Activated CD4-positive, alpha-beta T cell treated with anti-CD3 and anti-CD28 coated beads, Interleukin-2, amount 50 U/mL, for 1 hour (primary cell): ENCODE data around the gene ZBED5.
A peak's percentile ranks its signal among the peaks of the same experiment; 100 is the strongest.

Experiments
- DNase-seq: peaks from one replicate; pipeline ENCODE4 v3.0.0-alpha.2; 2020

The ZBED5 gene

GRCh38 chr11:10878408-10879214 lies 20.8 kb upstream of the ZBED5 start:
- DNase-seq, result no peak

DNA sequence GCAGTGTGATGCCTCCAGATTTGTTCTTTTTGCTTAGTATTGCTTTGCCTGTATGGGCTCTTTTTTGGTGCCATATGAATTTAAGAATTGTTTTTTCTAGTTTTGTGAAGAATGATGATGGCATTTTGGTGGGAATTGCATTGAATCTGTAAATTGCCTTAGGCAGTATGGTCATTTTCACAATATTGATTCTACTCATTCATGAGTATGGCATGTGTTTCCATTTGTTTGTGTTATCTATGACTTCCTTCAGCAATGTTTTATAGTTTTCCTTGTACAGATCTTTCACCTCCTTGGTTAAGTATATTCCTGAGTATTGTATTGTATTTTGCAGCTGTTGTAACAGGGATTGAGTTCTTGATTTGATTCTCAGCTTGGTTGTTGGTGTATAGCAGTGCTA lies 18.3 kb upstream of the ZBED5 start:
- DNase-seq, result no peak

DNA sequence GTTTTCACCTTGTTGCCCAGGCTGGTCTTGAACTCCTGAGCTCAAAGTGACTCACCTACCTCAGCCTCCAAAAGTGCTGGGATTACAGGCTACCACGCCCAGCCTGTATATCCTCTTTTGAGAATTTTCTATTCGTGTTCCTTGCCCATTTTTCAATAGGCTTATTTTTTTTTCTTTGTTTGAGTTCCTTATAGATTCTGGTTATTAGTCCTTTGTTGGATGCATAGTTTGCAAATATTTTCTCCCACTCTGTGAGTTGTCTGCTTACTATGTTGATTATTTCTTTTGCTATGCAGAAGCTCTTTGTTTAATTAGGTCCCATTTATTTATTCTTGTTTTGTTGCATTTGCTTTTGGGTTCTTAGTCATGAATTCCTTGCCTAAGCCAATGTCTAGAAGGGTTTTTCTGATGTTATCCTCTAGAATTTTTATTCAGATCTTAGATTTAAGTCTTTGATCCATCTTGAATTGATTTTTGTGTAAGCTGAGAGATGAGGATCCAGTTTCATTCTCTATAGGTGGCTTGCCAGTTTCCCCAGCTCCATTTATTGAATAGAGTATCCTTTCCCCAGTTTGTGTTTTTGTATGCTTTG lies 17.7 kb upstream of the ZBED5 start:
- DNase-seq, result no peak

DNA sequence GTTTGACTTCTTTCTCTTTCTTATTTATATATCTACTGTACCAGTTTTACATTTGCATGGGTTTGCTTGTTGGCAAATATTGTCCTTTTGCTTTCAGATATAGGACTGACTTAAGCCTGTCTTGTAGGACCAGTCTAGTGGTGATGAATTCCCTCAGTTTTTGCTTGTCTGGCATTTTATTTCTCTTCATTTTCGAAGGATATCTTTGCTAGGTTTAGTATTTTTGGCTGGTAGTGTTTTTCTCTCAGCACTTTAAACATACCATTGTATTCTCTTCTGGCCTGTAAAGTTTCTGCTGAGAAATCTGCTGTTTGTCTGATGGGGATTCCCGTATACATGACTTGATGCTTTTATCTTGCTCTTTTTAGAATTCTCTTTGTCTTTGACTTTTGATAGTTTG lies 14.2 kb upstream of the ZBED5 start:
- no peak for DNase-seq

GRCh38 chr11:10868352-10868751 lies 10.5 kb upstream of the ZBED5 start:
- no peak for DNase-seq

- DNase-seq, result no peak
Observed at GRCh38 chr11:10866893-10867331, 9.1 kb upstream of the ZBED5 start.

GRCh38 chr11:10865837-10866270 lies 8.0 kb upstream of the ZBED5 start:
- DNase-seq, result no peak

GRCh38 chr11:10864688-10865087 lies 6.8 kb upstream of the ZBED5 start:
- no peak for DNase-seq

DNA sequence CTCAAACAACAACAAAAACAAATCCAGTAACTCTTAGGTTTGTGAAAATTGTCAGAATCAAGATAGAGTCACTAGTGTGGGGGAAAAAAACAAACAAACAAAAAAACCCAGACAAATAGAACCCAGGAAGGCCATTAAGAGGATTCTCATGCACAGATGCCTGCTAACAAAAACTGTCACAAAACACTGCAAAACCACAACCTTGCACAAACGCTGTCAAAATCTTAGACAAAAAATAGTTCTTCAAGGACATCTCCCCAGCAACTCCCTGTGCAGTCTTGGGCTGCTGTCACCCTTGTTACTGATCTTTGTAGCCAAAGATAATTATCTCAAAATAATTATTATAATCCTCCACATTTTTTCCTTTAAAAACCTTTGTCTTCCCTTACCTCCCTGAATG lies 4.6 kb upstream of the ZBED5 start:
- no peak for DNase-seq

DNA sequence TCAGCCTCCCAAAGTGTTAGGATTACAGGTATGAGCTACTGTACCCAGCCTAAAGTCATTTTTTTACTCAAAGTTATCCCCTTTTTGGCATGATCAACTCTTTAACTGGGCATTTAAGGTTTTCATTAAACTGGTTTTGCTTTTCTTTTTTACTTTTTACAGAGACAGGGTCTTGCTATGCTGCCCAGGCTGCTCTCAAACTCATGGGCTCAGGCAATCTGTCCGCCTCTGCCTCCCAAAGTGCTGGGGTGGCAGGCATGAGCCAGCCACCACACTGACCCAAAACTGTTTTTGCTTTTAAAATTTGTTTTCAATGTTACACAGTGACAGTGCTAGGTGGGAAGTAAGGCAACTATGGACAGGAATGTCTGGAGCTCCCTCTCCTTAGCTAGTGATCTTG lies 3.9 kb upstream of the ZBED5 start:
- no peak for DNase-seq

GRCh38 chr11:10861047-10861446 lies 3.2 kb upstream of the ZBED5 start:
- DNase-seq, result no peak

DNA sequence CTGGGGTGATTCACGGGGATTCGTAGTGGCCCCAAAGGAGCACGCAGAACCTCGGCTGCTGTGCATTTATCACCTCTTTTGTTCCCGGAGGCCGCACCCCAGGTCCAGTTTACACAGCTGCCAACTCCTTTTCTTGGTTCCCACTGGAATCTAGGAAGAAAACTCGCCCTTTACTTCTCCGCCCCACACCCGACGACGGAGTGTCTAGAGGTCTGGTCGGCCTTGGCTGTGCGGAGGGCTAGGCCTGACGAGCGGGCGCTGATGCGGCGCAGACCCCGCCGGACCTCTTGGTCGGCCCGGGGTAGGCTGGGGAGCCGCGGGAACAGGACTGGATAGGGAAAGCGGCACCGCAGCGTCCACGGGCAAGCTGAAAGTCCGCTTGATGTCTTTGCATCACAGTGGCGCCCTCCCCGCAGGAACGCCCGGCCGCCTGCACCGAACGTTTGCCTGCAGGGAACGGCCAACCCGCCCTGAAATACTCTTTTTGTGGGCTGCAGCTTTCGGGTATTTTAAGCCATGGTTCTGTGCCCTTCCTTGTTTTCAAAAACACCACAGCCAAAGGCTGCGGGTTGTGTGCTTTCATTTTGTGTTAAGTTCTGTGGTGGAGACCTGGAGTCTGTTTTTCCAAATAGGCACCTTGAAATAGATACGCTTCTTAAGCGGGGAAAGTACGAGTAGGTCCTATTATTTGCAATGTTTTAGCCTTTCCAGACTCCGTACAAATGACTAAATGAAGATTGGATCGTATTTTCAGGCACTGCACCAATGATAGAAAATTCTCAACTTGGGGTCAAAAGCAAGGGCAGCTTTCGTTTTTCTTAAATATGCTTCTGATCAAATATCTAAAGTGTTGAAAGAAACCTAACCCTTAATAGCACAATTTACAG lies 829 bp upstream of the ZBED5 start:
- DNase-seq, result peak; percentile 49

DNA sequence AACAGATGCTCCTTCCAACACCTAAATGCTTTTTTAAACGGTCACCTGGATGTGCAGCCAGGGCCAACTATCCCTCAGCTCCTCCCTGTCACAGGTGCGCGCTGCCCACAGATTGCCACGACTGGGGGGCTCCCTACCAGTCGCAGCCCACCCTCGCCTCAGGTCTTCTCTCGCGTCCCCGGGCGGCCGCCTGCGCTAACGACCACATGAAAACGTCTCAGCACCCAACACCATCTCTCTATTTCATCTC lies 469 bp downstream of the ZBED5 start:
- DNase-seq, result no peak

GRCh38 chr11:10856689-10857458 lies 979 bp downstream of the ZBED5 start:
- DNase-seq, result no peak

- DNase-seq, result no peak
Observed at GRCh38 chr11:10855295-10855694, 2.6 kb downstream of the ZBED5 start.

DNA sequence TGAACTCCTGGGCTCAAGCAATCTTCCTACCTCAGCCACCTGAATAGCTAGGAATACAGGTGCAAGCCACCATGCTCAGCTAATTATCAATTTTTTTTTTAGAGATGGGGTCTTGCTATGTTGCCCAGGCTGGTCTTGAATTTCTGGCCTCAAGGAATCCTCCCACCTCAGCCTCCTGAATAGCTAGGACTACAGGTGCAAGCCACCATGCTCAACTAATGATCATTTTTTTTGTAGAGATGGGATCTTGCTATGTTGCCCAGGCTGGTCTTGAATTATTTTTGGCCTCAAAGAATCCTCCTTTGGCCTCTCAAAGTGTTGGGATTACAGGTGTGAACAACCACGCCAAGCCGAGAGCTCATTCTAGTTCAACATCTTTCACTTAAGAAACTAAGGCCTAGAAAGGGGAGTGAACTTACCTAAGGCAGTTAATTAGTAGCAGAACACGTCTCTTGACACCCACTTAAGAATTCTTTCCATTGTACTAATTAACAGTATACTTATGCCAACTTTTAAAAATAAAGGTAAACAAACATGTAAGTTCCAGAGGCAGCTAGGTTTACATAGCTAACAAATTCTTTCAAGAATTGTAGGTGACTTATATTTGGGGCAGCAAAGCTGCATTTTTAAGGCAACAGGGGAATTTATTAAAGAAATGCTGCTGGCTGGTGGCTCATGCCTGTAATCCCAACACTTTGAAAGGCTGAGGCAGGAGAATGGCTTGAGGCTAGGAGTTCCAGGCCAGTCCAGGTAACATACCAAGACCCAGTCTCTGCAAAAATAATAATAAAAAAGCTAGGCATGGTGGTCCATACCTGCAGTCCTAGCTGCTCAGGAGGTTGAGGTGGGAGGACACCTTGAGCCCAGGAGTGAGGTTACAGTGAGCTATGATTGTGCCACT lies 9.6 kb downstream of the ZBED5 start:
- DNase-seq, result no peak

- no peak for DNase-seq
Observed at GRCh38 chr11:10846660-10847059, 11.2 kb downstream of the ZBED5 start.

- no peak for DNase-seq
Observed at GRCh38 chr11:10845589-10845988, 12.3 kb downstream of the ZBED5 start.

- no peak for DNase-seq
Observed at GRCh38 chr11:10844796-10845195, 13.1 kb downstream of the ZBED5 start.

DNA sequence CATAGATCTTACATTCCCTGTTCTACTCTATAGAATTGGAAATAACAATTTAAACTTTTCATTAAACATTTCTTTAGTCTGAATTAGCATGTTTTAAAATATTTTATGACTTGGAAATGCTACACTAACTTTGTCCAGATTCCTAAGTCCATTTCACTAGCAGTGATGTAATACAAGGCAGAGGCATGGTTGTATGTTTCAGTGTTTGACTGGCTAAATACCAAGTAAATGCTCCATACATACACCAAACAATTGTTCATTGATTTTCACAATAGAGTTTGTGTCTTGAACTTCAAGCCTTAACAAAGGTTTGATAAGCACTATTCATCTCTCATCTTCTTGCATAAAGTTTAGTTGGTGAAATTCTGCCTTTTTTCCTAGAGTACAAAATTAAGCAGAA lies 13.5 kb downstream of the ZBED5 start:
- no peak for DNase-seq

- no peak for DNase-seq
Observed at GRCh38 chr11:10838881-10839280, 19.0 kb downstream of the ZBED5 start.

GRCh38 chr11:10838083-10838482 lies 19.8 kb downstream of the ZBED5 start:
- no peak for DNase-seq
